SHP77 (cell line): ENCODE data around the gene C11orf65.
A peak's percentile ranks its signal among the peaks of the same experiment; 100 is the strongest.

Experiments used
- DNase-seq, 2 experiments: peaks; one replicate each; lab custom pipeline; 2025; lab: John Stamatoyannopoulos, UW

C11orf65 gene

GRCh38 chr11:108467091-108467823, at the start of gene C11orf65:
TSS of gene C11orf65 (minus strand) at chr11:108467529. CDS start at chr11:108461559, 5,970 bp downstream.
- DNase-seq, result peak; percentile 93

- DNase-seq, result no peak
Observed at GRCh38 chr11:108516125-108516524, 48.8 kb upstream of the C11orf65 start.

GRCh38 chr11:108512708-108513107, 45.4 kb upstream of the C11orf65 start:
- no peak for DNase-seq

GRCh38 chr11:108511851-108512474, 44.6 kb upstream of the C11orf65 start:
- no peak for DNase-seq

- DNase-seq, result no peak
Observed at GRCh38 chr11:108508653-108509593, 41.6 kb upstream of the C11orf65 start.

- DNase-seq, result no peak
Observed at GRCh38 chr11:108501396-108501795, 34.1 kb upstream of the C11orf65 start.

GRCh38 chr11:108500721-108501120, 33.4 kb upstream of the C11orf65 start:
- no peak for DNase-seq

GRCh38 chr11:108500169-108500568, 32.8 kb upstream of the C11orf65 start:
- no peak for DNase-seq

GRCh38 chr11:108498816-108499408, 31.6 kb upstream of the C11orf65 start:
- DNase-seq, result no peak

- peak; percentile 23 to 52 for DNase-seq
Observed at GRCh38 chr11:108498046-108498815, 30.9 kb upstream of the C11orf65 start, which contains the start of gene POGLUT3. TSS of gene POGLUT3 (minus strand) at chr11:108498384. CDS start at chr11:108498366, 18 bp downstream.

GRCh38 chr11:108497317-108498045, 30.2 kb upstream of the C11orf65 start:
- peak; percentile 67 to 84 for DNase-seq

- no peak for DNase-seq
Observed at GRCh38 chr11:108496643-108497256, 29.4 kb upstream of the C11orf65 start.

- no peak for DNase-seq
Observed at GRCh38 chr11:108495326-108495725, 28.0 kb upstream of the C11orf65 start.

- DNase-seq, result no peak
Observed at GRCh38 chr11:108494182-108494581, 26.9 kb upstream of the C11orf65 start.

- no peak for DNase-seq
Observed at GRCh38 chr11:108491936-108492335, 24.6 kb upstream of the C11orf65 start.

- no peak for DNase-seq
Observed at GRCh38 chr11:108486828-108487227, 19.5 kb upstream of the C11orf65 start.

GRCh38 chr11:108486331-108486730, 19.0 kb upstream of the C11orf65 start:
- no peak for DNase-seq

GRCh38 chr11:108483163-108483562, 15.8 kb upstream of the C11orf65 start:
- no peak for DNase-seq

- no peak for DNase-seq
Observed at GRCh38 chr11:108474664-108475463, 7.5 kb upstream of the C11orf65 start.
